Activated CD4-positive, alpha-beta T cell treated with anti-CD3 and anti-CD28 coated beads, Interleukin-2, Interleukin-4, amounts not matched to agents 100 ng/mL and 50 ng/mL, durations not matched to agents 16 hours and 8 hours (primary cell): ENCODE data around the gene NME3.
"Not testable (repeated sequence)": the region's sequence is repeated elsewhere in the genome, so short reads cannot be mapped to it uniquely, and the experiment has no call there.

Experiments used
- DNase-seq: peaks from one replicate; pipeline ENCODE4 v3.0.0-alpha.2; 2020; ENCODE audit warnings: low spot score

NME3 gene

DNA sequence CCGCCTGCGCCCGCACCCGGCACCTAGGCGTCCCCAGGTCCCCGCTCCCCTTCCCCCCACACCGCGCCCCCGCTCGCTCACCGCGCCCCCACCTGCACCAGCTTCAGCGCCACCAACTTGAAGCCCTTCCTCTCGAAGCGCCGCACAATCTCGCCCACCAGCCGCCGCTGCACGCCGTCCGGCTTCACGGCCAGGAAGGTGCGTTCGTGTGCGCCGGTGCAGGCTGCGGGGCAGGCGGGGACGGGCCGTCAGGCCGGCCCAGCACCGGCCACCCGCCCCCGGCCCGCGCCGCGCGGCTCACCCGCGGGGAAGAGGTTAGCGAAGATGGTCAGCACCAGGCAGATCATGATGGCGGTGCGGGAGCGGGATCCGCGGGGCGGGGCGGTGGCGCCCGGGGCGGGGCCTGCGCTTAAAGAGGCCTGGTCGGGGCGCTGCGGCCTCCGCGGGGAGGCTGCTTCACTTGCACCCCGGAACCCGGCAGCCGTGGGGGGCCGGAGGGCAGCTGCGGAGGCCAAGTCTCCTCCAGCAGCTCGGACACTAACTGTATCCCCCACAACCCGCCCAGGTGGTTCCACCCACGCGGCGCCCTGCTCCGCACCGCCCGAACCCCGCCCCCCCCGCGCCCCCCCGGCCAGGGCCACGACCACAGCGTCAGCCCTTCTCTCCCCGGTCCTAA lies at the start of gene NME3:
NME3 (minus strand) TSS at position 356 of the 676 bp plus-strand sequence; CDS start at position 347, 9 bp downstream.
- DNase-seq = peak; percentile 77

DNA sequence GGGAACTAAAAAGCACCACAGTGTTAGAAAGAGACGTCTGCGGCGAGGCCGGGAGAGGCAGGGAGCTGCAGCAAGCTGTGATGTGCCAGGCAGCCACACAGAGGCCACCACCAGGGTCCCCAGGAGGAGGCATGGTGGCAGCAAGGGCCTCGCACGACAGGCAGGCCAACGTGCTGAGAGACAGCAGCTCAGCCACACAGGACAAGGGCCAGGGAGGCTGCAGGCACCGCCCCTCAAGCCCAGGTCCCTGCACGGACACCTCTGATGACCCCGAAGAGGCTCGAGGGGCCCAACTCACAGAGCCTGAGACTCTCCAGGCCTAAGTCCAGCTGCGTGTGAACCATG lies 49.6 kb upstream of the NME3 start:
- no peak for DNase-seq

DNA sequence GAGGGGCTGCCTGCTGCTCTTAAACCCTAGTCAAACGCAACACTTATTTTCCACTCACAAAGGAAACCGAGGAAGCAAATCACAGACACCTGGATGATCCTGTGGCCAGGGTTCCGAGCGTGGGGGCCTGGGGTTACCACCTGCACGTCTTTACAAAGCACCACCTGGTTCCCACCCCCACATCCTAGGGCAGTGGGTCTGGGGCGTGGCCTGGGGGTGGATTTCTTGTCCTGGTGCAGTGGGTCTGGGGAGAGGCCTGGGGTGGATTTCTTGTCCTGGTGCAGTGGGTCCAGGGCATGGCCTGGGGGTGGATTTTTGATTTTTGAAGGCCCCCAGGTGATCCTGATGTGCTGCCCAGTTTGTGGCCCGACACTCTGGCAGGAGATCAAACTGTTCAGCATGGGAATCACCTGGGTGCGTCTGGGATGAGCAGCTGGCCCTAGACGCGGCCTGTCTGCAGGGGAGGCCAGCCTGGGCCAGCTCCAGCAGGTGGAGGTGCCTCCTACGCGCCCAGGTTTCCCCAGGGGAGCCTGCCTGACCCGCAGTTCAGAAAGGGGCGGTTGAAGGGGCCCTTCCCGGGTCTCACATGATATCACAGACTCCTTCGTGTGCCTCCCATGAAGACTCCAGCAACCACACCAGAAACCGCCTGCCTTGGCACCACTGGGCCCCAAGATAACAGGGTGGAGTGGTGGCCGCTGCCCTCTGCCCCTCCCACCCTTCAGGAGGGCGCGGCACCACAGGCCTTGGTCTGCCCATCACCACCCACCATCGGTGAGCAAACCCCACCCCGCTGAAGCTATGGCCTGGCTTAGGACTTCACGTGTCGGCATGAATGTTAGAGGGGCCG lies 49.0 kb upstream of the NME3 start:
- no peak for DNase-seq

DNA sequence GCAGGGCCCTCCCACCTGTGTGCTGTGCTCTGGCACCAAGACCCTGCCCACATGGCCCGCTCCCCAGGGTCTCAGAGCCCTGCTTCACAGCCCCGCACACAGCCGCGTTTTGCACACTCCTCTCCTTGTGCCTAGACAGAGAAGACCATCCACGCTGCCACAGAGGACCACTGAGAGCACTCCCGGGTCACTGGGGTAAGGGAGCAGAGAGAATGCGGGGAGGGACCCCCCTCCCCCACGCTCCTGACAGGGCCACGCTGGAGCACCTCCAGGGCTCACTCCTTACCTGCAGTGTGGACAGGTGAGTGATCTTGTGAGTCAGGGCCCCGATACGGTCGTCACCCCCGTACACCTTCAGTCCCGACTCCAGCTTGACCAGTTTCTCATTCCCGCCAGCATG lies 48.3 kb upstream of the NME3 start:
- DNase-seq = no peak

DNA sequence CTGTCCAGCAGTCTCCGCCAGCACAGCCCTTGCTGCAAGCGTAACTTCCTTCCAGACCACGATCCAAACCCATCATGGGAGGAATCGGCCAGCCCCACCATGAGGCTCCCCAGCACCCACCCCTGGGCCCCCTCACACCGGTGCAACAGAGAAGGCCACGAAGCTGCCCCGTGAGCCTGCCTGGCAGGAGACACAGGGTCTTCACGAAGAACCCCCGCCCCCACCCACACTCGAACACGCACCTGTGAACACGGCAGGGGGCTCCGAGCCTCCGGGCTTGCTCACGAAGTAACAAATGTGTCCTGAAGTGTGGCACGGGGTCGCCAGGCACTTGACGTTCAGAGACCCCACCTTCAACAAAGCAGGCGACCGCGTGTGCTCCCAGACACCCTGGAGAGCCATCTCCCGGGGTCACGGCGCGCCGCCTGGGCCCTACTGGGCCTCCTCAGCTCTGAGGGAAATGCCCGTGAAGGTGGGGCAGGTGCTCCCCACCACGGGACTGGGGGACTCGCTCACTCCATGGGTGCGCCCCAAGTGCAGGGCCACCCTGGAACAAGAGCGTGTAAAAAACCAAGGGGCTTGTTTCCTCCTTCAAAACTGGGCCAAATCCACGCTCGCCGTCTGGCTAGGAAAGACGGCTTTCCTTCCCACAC lies 47.7 kb upstream of the NME3 start:
- DNase-seq = no peak

DNA sequence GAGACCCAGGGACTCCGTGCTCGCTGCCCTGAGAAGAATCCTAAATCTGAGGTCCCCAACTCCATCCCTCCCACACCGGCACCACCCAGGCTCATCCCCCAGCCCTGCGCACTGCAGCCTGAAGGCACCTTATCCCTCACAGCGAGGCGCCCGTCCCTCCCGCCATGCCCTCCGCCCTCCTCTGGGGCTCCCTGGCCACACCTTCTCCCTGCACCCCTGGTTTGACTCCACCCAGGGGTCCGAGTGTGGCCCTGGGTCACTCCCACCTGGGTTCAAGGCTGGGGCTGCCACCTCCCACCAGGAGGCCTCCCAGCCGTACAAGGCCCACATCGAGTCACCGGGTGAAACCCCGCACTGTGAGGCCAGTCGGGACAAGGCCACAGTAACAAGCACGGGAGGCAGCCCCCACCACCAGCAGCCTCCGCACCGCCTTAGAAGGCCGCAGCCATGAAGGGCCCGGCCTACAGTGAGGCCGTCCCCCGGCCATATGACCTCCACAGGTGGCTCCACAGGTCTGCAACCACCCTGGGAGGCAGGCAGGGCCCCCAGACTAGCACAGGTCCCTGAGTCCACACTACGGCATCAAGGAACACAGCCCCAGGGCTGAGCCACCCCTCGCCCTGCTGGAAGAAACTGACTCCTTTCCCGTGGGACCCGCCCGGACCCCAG lies 47.0 kb upstream of the NME3 start:
- no peak for DNase-seq

DNA sequence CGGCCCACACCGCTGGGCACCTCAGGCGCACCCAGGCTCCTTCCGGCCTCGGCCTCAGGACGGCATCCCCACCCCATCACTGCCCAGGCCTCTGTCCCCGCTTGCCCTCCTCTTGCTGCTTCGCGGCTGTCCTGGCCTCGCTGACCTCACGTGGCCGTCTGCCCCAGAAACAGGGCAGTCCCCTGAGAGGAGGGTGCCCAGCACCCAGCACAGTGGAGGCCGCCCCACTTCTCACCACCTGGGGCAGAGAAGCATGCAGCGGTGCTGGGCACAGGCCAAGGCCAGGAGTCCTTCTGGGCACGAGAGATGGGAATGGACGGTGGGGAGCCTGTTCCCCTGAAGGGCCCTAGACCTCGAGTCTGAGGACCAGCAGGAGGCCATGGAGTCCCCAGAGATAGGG lies 46.4 kb upstream of the NME3 start:
- DNase-seq = no peak

DNA sequence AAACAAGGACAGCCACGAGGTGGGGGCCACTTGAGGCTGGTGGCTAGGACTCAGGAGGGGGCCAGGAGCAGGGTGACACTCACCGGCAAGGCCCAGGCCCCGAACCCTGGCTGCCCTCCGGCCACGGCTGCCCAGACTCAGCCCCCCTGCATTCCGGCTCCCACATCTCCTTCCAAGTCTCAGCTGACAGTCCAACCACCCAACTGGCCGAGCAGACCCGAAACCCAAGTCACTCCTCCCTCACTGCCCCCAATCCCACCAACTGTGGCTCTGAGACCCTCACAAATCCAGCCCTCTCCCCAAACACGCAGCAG lies 45.9 kb upstream of the NME3 start:
- no peak for DNase-seq

DNA sequence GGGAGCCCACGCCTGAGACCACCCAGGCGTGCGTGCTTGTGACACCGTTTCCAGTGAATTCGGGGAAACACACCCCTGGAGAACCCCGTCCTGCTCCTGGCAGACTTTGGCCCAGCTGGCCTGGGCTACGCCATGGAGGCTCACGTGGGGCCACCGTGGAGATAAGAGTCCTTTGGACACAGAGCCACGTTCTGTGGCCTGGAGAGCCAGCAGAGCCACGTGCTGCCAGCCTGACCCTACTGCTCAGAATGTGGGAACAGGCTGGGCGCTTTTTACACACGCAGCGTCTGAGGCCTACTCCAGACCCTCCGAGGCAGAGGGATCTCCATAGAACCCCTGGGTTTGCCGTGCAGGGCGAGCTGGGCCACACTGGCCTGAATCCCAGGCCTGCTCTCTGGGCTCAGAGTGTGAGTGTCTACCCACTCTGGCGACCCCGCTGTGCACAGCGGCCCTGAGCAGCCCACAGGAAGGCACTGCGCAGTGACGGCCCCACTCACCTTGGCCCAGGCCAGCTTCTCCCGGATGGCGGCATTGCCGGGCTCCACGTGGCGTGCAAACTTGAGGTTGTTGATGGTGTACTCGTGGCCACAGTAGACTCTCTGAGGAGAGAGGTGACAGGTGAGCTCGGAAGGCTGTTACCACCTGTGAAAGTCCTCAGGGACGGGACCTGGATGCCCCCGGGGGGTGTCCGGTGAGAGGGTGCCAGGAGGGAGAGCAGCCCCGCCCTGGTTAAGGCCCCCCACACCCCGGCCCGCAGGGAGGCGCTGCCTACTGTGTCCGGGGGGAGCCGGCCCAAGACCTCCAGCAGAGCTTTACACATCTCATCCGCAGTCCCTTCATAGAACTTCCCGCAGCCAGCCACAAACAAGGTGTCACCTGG lies 45.3 kb upstream of the NME3 start:
- no peak for DNase-seq

DNA sequence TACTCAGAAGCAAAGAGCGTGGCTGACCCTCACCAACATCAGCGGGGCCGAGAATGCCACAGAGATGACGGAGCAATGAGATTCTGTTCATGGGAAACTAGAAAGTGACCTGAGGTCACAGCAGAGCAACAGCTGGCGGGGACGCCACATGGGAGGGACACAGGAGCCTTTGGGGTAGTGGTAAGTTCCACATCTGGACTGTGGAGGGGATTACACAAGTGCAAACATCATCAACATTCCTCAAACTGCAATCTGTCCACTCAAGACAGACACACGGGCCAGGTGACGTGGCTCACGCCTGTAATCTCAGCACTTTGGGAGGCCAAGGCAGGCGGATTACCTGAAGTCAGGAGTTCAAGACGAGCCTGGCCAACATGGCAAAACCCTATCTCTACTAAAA lies 44.1 kb upstream of the NME3 start:
- DNase-seq = no peak

DNA sequence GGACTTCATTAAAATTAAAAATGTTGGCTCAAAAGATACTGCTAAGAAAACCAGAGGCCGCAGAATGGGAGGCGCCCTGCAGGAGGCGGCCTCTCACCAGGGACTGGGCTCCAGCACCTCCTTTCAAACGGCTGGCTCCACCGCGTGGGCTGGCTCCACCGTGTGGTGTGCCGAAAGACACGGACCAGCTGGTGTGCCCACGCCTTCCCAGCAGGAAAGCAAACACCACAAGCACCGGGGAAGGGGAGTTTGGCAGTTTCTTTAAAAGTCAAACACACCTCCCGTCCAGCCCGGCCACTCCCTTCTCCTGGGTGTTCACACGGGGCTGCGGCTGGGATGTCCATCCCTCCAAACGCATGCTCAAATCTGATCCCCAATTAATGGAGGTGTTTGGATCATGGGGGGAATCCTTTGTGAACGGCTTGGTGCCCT lies 41.4 kb upstream of the NME3 start:
- peak; percentile 46 for DNase-seq

DNA sequence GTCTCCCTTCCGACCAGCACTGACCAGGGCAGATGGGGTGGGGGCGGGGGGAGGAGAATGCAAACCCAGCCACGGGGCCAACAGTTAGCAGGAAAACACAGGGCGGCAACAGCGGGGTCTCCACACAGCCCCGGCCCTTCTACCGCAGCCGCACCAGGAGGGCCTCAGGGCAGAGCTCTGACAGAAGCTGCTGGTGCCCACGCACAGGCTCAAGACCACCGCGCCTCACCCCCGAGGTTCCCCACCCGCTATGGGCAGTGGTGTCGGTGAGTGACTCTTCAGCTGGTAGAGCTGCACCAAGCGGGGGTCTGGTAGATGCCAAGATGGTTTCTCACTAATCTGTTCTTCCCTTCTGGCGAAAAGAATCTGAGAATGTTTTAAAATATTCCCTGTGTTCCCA lies 39.2 kb upstream of the NME3 start:
- DNase-seq = no peak

DNA sequence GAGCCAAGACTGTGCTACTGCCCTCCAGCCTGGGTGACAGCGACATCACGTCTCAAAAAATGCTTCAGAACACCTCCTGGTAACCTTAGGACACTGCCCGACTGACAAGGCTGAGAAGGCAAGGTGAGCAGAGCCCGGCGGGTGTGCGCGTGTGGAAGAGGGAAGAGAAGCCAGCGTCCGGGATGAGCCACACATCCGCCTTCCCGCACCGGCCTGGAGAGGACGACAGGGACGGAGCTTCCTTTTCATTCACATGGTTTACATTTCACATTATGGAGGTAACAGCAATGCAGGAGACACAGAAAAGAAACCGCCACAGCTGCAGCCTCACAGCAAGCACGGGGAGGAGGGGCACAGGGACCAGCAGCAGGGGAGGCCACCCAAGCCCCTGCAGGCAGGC lies 38.8 kb upstream of the NME3 start:
- DNase-seq = no peak

DNA sequence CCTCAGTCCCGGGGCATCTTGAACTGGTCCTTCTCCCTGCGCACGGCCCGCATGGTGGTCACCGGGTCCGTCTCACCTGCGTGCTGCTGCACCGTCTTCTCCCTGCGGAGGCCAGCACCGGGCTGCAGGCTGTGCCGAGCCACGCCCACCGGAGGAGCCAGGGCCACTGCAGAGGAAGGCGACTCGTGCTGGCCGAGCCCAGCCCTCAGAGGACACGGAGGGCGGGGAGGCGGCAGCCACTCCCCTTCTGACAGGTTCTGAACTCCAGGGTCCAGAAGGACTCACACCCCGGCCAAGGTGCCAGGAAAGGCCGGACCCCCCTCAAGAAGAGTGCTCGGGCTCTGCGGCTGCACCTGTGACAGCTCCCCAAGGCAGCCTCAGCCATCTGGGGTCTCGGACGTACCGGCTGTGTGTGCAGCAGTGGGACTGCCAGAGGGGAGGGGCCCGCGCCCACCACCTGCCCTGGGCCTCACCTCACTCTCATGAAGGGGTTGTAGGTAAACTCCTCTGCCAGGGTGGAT lies 38.0 kb upstream of the NME3 start:
- no peak for DNase-seq

DNA sequence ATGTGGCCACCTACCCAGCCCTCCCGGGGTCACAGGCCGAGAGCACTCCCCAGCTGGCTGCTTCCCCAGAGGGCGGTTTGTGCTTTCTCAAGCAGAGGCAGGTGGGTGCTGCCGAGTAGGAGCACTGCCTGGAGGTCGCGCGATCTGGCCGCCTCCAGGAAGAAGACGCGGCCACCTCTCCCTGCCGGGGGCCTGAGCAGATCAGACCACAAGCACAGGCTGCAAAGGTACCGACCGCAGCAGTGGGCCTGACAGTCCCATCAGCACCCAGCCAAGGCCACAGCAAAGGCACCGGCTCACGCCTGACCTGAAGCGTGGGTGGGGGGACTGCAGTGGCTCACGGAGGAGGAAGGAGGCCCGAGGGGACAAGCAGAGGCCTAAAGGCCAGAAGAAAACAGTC lies 37.3 kb upstream of the NME3 start:
- no peak for DNase-seq

DNA sequence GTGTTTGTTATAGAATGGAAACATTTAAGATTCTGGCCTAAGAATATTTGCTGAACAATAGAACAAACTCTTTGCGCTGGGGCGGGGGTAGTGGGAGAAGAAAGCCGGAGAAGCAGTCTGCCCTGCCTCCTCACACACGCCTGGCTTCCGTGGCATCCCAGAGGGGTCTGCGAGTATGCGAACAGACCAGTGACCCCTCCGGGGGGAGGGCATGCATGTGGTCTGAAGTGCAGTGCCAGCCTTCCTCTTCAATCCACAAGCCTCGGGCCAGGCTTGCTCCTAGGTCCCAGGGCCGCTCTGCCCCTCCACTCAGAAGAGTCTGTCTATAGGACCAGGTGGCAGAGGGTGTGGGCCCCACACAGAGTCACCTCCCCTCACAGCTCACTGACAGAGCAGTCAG lies 36.3 kb upstream of the NME3 start:
- DNase-seq = no peak

DNA sequence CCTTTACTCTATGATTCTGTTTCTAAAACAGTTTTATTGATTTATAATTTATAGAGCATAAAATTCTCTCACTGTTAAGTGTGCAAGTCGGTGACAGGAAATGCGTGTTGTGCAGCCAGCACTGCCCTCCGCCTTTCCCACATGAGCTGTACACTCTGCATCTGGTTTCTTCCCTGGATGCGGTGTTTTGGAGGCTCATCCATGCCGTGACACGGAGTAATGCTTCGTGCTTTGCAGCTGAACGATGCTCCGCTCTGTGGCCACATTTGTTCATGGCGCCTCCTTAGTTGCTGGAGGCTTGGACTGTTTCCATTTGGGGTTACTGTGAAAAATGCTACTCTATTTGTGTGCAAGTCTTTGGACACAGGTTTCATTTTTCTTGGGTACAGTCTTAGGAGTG lies 29.4 kb upstream of the NME3 start:
- DNase-seq = no peak

DNA sequence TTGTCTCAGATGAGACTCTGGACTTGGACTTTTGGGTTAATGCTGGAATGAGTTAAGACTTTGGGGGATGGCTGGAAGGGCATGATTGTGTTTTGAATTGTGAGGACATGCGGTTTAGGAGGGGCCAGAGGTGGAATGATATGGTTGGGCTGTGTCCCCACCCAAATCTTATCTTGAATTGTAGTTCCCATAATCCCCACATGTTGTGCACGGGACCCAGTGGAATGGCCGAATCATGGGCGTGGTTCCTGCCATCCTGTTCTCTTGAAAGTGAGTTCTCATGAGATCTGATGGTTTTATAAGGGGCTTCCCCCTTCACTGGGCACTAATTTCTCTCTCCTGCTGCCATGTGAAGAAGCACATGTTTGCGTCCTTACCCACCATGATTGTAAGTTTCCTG lies 27.9 kb upstream of the NME3 start:
- DNase-seq = not testable (repeated sequence)

DNA sequence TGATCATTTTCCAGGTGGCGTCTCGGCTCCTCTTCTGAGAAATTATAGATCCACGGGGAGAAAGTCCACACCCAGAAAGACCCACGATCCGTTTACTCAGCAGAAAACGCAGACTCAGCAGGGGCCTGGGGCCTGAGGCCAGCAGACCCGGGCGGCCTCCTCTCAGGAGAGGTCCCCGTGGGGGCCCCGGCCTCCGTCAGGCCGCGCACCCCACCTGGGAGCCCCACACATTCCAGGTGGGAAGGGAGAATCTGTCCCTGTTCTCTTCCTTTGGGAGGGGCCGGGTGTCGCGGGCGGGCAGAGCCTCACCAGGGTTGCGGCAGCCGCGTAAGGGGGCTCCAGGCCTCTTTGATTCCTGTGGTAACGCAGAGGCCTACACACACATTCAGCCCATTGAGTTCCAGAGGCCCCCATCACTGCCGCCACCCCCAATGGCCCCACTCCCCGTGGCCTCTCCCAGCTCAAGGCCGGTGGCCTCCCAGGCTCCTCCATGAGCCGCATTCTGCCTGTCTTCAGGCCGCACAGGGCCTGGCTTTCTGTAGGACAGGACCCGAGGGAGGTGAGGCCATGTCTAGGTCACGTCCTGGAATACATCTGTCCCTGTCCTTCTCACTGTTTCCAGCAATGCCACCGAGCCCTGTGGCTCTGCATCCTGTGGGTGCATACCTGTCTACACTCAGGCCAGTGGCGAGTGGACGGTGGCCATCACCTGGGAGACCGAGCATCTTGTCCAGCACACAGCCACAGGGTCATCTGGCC lies 23.7 kb upstream of the NME3 start:
- no peak for DNase-seq

DNA sequence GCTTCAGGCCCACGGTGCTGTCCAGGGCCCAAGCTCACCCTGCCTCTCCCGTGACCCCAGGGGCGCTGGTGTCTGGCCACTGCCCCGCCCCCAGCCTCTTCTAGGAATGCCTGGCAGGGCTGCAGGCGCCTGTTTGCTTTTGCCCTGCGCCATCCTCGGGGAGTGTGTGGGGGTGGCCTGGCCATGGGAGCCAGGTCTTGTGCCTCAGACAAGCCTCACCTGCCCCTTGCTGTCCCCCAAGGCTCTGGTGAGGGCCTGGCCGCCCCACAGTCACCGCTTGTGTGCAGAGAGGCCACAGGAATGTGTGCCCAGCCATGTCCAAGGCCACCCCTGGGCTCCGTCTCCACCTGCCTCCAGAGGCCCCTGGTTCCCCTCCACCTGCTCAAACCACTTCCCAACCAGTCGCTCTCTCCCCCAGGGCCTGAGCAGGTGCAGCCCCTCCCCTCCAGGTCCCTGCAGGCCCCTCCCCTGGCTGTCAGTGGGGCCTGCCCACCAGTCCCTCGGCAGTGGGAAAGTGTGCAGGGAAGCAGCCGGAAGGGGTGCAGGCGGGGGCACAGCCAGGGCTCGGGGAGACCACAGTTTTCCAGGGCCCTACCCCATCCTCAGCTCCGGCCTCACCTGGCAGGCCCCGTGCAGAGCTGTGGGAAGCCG lies 23.0 kb upstream of the NME3 start:
- no peak for DNase-seq
